Non-pigmented ciliary epithelial cell (primary cell): ENCODE measurements around the gene MYOT.
"Not testable (repeated sequence)": the region's sequence is repeated elsewhere in the genome, so short reads cannot be mapped to it uniquely, and the experiment has no call there.

Experiments
- DNase-seq: peaks from one replicate; pipeline ENCODE4 v3.0.0-alpha.2; 2010; ENCODE audit warnings: low read depth

The MYOT gene, protein sequence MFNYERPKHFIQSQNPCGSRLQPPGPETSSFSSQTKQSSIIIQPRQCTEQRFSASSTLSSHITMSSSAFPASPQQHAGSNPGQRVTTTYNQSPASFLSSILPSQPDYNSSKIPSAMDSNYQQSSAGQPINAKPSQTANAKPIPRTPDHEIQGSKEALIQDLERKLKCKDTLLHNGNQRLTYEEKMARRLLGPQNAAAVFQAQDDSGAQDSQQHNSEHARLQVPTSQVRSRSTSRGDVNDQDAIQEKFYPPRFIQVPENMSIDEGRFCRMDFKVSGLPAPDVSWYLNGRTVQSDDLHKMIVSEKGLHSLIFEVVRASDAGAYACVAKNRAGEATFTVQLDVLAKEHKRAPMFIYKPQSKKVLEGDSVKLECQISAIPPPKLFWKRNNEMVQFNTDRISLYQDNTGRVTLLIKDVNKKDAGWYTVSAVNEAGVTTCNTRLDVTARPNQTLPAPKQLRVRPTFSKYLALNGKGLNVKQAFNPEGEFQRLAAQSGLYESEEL

DNA sequence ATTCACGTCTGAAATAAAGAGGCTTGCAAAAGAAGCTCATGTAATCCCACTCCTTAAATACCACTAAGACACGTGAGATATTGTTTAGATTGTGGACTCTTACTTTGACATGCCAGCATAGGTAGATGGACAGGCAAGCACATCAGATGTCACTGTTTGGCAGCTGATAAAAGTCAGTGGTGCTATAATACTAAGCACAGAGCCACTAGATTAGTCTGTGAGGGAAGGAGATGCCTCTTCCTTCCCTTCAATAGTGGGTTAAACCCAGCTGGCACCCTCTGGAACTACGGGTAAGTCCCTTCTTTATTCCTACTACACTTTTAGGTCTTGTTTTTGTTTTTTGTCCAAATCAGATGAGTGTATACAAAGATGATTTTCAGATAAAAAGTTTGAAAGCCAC lies at the start of gene MYOT:
MYOT (plus strand) TSS at position 197 of the 400 bp plus-strand sequence. CDS start 2,792 bp downstream, outside the sequence.
- no peak for DNase-seq

DNA sequence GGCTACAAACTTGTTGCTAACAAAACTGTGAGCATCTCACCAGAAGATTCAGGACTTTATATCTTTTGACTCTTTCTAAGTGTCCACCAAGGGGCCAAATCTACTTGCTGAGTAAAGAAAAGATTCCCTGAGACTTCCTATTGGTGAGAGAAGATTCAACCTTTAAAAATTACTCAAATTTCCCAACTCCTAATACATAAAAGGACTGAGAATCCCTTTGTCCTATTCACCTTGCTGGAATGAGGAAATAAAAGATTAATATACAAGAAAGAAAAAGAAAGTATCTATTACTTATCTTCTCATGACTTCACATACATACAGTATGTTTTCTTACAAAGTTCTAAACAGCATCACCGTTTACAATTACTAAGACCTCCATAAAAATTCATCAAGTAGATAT lies 47.9 kb upstream of the MYOT start:
- DNase-seq = no peak

DNA sequence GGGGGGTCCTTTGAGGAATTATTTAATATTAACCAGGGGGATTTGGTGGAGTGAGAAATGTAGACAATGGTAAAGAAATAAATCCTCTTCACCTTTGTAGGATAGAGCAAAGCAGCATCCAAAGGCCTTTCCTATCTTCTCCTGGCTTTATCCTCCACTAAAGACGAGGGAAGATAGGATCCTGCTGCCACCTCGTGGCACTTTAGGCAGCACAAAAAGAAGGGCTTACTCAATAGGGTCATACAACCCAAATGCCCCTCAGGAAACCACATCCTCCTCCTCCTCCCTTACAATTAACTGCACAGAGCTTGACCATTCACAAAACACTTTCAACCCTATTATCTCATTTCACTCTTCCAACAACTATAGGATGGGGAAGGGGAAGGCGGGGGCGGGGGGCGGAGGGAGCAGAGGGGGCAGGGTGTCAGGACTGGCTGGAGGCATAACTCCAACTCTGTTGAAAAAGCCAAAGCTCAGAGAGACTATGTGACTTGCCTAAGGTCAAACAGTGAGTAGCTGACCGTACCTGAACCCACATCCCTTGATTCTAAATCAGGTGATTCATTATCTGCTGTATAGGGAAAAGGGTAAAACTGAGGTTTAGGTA lies 45.4 kb upstream of the MYOT start:
- peak; percentile 17 for DNase-seq

DNA sequence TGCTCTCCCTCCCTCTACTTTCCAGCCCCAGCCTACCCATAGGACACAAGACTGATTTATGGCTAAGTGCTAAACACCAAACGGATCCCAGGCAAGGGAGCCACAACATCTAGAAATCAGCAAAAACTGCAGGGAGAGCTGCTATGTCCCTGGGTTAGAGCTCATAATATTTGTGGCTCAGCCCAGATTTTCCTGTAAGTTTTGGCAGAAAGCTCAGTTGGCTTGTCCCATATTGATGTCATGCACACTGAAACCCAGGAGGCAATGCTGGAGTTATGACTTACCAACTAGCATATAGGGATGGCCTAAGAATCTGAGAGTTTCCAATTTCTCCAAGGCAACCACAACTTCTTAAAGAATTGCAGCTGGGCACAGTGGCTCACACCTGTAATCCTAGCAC lies 44.7 kb upstream of the MYOT start:
- no peak for DNase-seq

DNA sequence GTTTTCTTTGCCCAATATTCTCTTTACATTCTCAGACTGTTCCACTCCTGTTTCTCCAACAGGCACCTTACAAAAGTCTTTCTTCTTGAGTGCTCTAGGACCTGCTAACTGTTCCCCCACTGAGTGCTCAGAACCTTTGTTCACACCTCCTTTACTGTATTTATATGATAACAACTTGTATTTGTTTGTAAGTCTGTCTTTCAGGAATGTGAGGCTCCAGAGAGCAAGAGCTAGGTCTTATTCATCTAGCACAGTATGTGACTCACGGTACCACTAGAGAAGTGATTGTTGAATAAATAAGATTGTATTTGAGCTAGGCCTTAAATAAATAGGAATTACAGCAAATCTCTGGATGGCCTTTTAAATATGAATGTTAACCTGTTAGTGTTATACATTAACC lies 42.5 kb upstream of the MYOT start:
- no peak for DNase-seq

DNA sequence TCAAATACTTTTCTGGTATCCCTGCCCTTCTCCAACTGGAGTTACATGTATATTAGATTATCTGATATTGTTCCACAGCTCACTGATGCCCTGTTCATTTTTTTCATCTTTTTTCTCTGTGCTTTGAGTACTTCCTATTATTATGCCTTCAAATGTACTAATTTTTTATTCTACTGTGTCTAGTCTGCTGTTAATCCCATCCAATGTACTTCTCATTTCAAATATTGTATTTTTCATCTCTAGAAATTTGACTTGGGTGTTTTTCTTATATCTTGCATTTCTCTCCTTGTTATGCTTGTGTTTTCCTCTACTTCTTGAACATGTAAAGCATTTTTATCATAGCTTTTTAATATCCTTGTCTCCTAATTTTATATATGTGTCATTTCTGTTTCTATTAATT lies 41.6 kb upstream of the MYOT start:
- no peak for DNase-seq

DNA sequence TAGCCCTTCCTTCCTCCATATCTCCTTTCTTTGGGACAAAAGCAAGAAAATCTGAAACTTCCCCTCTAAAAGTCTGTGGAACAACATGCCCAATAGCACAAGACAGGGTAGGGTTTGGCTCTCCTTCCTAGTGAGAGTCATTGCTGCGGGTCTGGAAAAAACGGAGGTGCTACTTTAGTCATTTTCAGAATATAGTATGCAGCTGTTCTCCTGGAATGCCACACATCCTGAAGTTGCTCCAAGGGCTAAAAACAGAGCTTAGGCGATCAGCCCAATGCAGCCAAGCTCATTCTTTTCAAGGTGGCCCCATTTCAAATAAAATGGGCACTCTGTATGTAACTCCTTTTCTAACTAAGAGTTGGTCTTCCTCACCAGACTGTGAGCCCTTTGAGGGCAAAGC lies 39.5 kb upstream of the MYOT start:
- DNase-seq = no peak

DNA sequence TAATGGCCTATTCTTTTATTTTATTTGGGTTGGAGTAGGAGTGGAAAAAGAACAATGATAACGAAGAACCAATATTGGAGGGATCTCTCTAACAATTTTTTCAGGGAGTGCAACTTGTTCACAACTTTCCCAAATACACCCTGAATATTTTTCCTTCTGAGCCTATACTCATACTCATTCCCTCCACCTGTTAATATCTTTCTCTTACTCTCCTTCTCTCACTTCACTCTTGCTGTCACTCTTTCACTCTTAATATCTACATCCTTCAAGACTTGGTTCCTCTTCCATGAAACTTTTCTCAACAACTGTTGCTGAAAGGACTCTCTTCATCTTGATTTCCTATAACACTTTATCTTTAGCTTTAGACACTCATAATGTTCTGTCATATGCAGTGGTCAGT lies 39.0 kb upstream of the MYOT start:
- DNase-seq = no peak

DNA sequence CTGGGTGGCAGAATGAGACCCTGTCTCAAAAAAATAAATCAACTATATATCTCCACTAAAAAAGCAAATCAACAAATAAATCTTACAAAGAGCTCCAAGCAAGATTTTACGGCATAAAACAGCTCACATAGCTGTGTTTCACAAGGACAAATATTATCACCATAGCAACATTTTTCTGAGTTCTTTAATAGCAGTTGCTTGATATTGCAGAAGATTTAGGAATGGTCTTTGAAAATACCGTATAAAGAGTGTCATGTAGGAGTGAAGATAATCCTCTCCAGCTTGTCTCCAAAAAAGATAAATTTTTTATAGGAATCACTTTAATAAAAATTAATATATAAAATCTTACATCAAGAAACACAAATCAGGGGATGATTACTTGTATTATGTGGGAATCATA lies 36.6 kb upstream of the MYOT start:
- DNase-seq = no peak

DNA sequence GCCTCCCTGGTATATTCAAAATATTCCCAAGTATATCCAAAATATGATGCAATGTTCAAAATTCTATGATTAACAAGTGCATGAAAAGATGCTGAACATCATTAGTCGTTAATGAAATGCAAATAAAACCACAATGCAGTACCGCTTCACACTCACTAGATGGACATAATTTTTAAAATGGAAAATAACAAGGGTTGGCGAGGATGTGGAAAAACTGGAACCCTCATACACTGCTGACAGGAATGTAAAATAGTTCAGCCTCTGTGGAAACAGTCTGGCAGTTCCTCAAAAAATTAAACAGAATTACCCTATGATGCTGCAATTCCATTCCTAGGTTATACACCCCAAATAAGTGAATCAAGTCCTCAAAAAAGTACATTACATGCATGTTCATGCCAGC lies 36.1 kb upstream of the MYOT start:
- DNase-seq = no peak

DNA sequence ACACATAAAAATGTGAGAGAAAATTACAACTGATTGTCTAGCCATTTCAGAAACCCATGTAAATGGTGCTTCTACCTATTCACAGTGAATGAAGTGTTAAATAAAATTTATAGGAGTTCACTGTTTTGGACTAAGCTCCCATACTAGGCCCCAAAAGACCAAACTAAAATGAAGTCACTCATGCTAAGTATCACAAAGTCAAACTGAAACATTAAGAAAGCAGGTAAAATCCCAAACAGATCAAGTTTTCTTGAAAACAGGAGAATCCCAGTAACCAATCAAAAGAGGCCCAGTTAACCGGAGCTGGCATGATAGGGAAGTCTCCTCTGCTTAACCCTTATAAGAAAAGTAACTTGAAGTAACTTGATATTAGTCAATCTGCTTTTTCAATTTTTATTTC lies 35.2 kb upstream of the MYOT start:
- DNase-seq = no peak

DNA sequence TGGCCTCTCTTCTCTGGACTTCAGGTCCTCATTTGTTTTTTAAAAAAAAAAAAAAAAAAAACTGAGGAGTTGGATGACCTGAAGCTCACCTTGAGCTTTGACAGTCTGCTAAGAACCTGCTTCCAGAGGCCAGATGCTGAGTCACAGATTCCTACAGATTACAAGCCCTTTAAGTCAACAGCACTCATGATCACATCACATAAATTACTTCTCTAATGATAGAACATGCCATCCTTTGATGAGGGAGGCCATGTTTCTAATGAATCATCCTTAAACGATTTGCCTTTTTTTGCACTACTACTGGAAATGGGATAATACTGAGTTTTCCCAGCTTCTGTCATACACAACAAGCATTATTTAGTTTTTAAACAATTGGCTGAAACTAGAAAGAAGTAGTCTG lies 34.2 kb upstream of the MYOT start:
- peak; percentile 71 for DNase-seq

DNA sequence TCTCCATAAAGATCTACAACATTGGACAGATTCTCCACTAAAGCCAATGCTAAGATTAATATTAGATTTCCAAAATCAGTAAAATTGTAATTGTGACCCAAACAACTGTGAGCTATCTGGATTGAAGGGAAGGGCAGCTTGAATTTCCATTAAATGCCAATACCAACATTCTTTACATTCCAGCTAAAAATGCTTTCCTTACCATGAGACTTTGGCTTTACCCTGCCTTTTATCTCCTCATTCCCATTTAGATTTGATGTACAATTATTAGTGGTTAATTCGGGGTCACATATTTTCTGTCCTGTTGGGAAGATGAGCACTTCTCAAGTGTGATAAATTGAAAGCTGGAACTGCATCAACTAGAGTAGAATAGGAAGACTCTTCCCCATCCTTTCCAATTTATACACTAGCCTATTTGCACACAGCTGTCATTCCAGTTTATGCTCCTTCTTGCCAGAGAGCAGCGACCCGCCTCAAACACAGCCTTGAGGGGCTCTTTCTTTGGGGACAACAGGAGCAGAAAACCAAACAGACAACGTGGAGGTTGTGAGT lies 33.1 kb upstream of the MYOT start:
- DNase-seq = no peak

DNA sequence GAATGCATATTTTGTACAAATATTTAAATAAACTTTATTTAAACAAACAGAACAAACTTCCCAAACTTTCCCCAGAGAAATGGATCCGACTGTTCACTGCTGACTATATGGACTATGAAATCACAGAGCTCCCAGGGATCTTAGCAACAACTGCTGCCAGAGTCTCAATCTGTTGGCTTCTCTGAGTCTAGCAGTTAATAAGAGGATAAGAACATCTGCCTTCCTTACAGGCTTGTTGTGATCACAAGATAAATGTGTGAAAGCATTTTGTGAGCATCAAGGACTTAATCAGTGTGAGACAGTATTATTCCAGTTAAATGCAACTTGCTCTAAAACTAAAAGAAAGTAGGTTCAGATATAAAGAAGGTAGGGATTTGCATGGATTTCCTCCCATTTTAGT lies 31.4 kb upstream of the MYOT start:
- DNase-seq = no peak

DNA sequence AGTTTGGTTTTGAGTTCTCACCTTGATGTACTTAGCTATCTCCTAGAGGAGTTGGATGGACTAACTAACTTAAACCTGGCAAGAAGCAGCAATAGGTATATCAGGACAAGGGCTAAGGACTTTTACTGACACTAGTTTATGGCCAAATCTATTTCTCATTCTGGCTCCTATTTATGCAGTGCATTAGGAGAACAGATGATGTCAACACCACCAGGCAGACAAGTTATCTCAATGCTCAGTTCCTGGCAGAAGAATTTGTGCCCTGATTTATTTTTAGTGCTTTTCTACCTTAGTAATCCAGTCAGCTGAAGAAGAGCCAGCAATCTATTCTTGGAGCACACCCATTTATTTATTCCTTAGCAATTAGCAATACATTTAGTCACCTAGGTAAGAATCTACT lies 30.7 kb upstream of the MYOT start:
- peak; percentile 20 for DNase-seq

DNA sequence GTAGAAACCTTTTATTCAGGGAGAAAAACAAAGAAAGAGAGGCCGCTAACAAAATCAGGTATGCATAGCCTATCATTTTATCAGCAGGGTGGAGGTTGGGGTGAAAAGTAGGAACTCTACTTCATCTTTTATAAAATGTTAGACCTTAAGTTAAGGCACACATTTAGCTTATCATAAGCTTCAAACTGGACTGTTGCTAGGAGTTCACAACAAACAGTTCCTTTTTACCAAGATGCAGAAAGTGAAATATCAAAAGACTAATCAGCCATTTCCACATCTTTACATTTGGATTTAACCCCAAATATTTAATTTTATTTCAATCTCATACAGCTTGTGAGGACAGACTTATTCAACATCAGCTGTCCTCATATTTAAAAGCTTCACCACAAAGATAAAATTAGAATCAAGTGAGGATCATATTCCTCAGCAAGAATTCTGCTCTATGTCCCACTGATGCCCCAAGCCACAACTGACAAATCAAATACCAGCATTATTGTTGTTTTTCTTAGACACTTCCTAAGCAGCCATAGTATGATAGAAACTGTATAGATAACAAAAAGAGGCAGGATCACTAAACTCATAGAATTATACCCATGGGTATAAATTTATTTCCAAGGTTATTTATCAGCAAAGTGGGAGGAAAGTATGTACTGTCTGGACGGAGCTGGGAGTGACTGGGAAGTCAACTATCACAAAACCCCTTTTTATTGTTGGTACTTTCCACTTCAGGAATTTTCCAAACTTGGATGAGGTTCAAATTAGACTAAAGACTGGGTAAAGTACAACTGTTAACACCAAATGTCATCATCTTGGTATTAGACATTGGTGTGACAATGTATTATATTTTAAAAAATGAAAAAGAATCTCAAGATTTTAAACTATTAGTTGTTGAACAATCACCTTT lies 29.9 kb upstream of the MYOT start:
- peak; percentile 8 for DNase-seq

DNA sequence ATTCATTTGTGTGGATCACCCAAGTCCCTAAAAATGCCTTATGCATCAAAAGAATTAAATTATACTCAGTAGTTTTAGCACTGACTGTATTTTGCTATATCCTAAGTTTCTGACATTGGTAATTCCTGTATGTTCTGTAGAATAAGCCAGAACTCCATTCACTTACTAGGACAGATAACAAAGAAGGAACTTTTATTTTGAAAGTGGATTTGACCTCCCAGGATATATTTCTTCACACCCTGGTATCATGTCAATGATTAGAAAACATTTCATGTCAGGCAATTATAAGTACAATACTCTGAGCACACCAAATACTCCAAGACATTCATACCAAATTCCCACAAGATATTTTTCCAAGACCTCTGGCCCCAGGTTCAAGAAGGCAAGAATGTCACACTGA lies 28.7 kb upstream of the MYOT start:
- DNase-seq = no peak

DNA sequence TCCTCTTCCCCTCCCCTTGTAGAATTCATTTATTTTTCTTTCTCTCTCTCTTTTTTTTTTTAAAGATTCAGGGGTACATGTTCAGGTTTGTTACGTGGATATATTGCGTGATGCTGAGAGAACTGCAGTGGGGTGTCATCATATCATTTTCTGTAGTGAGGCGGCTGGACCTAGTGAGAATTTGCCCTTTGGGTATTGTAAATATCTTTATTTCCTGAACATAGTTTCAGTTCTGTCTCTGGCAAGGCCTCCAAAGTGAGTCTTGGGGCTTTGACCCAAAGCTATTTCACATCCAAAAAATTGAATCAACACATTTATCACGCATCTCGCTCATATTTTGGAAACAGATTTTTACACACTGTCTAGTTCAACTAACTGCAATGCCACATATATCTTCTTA lies 25.4 kb upstream of the MYOT start:
- no peak for DNase-seq

DNA sequence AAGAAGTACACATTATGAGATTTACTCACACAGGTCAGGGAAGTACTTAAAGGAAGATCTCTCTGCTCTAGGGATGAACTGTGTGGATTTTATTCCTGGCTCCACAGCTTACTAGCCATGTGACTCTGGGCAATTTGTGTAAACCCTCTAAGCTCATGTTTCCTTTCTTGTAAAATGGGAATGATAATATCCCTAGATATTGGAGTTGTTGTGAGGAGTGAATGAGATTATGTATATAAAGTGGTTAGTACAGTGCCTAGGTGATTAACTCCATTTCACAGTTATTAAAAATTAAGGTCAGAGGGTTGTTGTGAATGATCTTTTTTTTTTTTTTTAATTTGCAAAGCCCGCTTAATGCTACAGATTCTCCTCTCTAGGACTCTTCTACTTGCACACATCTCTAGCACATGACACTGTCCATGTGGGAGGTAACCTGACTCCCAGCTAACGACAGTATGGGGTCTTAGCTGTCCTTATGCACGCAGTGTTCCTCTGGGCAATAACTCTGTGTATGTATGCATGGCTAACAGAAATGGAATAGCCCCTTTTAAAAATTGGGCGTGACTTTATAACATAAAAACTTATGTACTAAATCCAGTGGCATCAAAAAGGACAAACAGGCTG lies 23.9 kb upstream of the MYOT start:
- DNase-seq = no peak

DNA sequence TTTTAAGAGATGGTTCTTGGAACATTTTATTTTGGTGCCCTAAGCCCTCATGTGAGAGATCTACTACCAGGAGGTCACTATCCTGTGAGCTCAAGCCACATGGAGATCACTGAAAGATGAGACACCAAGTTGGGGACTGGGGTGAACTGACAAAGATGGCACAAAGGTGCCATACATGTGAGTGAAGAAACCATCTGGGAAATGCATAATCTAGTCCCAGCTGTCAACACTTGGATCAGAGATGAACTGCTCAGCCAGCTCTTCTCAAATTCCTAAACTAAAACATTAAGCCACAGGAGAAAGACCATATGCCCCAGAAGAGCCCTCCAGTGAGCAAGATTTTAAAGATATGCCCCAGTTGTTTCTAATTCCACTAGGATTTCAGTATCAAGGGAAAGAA lies 22.2 kb upstream of the MYOT start:
- no peak for DNase-seq

DNA sequence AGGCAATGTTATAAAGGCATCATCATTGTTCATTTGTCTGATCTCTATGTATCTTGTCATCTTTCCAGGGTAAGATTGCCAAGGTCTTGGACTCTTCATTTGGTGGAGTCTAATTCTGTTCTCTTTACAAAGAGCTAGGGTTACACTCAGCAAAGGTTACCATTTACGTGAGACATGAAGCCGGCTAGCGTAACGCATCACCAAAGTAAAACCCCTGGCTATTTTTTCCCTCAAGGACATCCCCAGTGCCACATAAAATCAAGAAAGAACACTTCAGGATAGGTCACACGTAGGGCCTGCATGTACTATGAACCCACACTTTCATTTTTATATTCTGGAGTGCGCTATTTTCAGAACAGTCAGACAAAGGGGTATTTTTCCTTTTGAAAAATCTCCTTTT lies 20.0 kb upstream of the MYOT start:
- DNase-seq = no peak

DNA sequence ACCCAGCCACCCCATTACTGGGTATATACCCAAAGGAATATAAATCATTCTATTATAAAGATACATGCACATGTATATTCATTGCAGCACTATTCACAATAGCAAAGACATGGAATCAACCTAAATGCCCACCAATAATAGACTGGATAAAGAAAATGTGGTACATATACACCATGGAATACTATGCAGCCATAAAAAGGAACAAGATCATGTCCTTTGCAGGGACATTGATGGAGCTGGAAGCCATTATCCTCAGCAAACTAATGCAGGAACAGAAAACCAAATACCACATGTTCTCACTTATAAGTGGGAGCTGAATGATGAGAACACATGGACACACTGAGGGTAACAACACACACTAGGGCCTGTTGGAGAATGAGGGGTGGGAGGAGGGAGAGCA lies 14.5 kb upstream of the MYOT start:
- DNase-seq = not testable (repeated sequence)
